ENCODE measurements around the gene ABCC8. TPM values are rescaled to one million over a fixed set of nuclear protein-coding genes. Genes with fewer than 3 reads are reported as not detected.

The ABCC8 gene
- total and polyA plus RNA-seq, 9 of the 15 experiments (the other 6 are each of a cell fraction or from before 2014, with no cell fraction given), result not detected

DNA sequence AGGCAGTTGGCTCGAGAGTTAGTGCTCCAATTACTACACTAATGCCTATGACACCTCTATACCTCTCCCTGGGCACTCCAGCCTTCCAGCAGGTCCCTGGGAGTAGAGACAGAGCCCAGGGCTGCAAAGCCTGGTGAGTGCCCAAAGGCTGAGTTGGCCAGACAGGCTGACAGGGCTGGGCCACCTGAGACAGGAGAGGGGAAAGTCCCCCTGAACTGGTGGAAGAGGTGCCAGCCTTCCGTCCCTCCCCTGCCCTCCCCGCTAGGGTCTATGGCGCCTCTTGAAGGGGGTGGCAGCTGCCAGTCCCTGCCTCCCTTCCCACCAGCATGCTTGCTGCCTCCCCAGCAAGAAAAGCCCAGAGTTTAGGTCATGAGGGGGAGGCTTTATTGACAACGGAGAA lies 91.2 kb downstream of the ABCC8 start:
- POLR2A ChIA-PET, result interaction anchor here (2.0 kb wide), 1 partner anchor 20 kb away, joined by 6 read pairs; no protein-coding TSS in a partner anchor
- TF ChIP-seq ZNF263 (CRISPR knock-in tag; IDR thresholded peaks at IDR 0.05; ENCODE audit: borderline replicate concordance) (no peak), CTBP1 (IDR thresholded peaks at IDR 0.05; ENCODE audit: borderline replicate concordance) (no peak), ZNF77 (CRISPR knock-in tag; IDR thresholded peaks at IDR 0.05) (no peak), PCBP1 (IDR thresholded peaks at IDR 0.05; ENCODE audit: low read depth, low read length, poor library complexity, severe bottlenecking) (no peak), HIVEP1 (CRISPR knock-in tag; IDR thresholded peaks at IDR 0.05) (no peak), CC2D1A (IDR thresholded peaks at IDR 0.05) (no peak), ZMIZ1 (IDR thresholded peaks at IDR 0.05; ENCODE audit: low read depth in 2 of 2, low read length in 2 of 2) (no peak), CBX1 (IDR thresholded peaks at IDR 0.05; ENCODE audit: low read depth) (no peak), BRF2 (IDR thresholded peaks at IDR 0.05; ENCODE audit: borderline replicate concordance, insufficient read depth, insufficient read length) (no peak), ELF1 (tag; IDR thresholded peaks at IDR 0.05) (no peak), MYNN (IDR thresholded peaks at IDR 0.05) (no peak), MYNN (CRISPR knock-in tag; IDR thresholded peaks at IDR 0.05) (no peak)
- TF ChIP-seq, protein P1, sequence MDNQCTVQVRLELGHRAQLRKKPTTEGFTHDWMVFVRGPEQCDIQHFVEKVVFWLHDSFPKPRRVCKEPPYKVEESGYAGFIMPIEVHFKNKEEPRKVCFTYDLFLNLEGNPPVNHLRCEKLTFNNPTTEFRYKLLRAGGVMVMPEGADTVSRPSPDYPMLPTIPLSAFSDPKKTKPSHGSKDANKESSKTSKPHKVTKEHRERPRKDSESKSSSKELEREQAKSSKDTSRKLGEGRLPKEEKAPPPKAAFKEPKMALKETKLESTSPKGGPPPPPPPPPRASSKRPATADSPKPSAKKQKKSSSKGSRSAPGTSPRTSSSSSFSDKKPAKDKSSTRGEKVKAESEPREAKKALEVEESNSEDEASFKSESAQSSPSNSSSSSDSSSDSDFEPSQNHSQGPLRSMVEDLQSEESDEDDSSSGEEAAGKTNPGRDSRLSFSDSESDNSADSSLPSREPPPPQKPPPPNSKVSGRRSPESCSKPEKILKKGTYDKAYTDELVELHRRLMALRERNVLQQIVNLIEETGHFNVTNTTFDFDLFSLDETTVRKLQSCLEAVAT (IDR thresholded peaks at IDR 0.05), result no peak
- no peak for ATAC-seq
- H3K79me2 ChIP-seq (ENCODE audit: control insufficient read depth, insufficient read depth, low read length), result no peaks in the 10 kb centered on the region
- intact Hi-C loops (cut with micrococcal nuclease), result loop anchor here (2.0 to 5.0 kb wide), 2 partner anchors 55 to 438 kb away; no protein-coding TSS in a partner anchor
- no peaks in the 10 kb centered on the region for H3K9me3 ChIP-seq (replicated peaks; ENCODE audit: control insufficient read depth, insufficient read depth, low read depth, low read length)
- no peak overlapping the region for H3K4me3 ChIP-seq
- in situ Hi-C loops (cut with MboI), result no loop called here
- H2AFZ ChIP-seq (ENCODE audit: low read depth, low read length), result no peak overlapping the region
- peaks cover 11% of the 10 kb centered on the region for H4K20me1 ChIP-seq (replicated peaks; ENCODE audit: control insufficient read depth, insufficient read depth, low read length)
- H3K27ac ChIP-seq (ENCODE audit: extremely low read depth, low read depth, low read length), result no peak overlapping the region
- no TSS peak for BruUV-seq (replicated peaks)
- no peaks in the 10 kb centered on the region; a peak in 1 of 5 replicates for H3K27me3 ChIP-seq (ENCODE audit: control insufficient read depth in 2 of 2, insufficient read depth in 2 of 2, low read length in 2 of 2)
- CTCF ChIA-PET (ENCODE audit: low intra/inter-chr PET ratio), result interaction anchor here (1.9 kb wide), 1 partner anchor 119 kb away, joined by 12 read pairs; no protein-coding TSS in a partner anchor
- FAIRE-seq, result no peak
- 13% methylated on average over 5 of the region's 5 CpGs for WGBS (ENCODE audit: insufficient coverage, low coverage, missing lambda C conversion rate)
- H3K4me2 ChIP-seq (ENCODE audit: insufficient read depth, low read length), result no peak overlapping the region
- H3K4me1 ChIP-seq (replicated peaks in 1 of 2; ENCODE audit: control insufficient read depth in 2 of 2, insufficient read depth in 2 of 2, low read length in 2 of 2), result peaks cover 2 to 36% of the 10 kb centered on the region in 2 experiments; a peak in 3 of 5 replicates
- peak overlapping the region in 1 of 2 experiments; percentile 82; a peak in 1 of 4 replicates for H3K9ac ChIP-seq (ENCODE audit: insufficient read depth in 1 of 2, low read depth in 2 of 2, low read length in 2 of 2)
- H3K36me3 ChIP-seq (ENCODE audit: control insufficient read depth, insufficient read depth, low read length), result peaks cover 7% of the 10 kb centered on the region; the same call in 1 of the 3 replicates
- DNase-seq (ENCODE audit: extremely low read depth in 1 of 4, low spot score in 3 of 4), result no peak
- H3K9me1 ChIP-seq (ENCODE audit: control insufficient read depth, insufficient read depth, low read length), result peaks cover 5% of the 10 kb centered on the region
